ENCODE data around the gene GCN1.

DNA sequence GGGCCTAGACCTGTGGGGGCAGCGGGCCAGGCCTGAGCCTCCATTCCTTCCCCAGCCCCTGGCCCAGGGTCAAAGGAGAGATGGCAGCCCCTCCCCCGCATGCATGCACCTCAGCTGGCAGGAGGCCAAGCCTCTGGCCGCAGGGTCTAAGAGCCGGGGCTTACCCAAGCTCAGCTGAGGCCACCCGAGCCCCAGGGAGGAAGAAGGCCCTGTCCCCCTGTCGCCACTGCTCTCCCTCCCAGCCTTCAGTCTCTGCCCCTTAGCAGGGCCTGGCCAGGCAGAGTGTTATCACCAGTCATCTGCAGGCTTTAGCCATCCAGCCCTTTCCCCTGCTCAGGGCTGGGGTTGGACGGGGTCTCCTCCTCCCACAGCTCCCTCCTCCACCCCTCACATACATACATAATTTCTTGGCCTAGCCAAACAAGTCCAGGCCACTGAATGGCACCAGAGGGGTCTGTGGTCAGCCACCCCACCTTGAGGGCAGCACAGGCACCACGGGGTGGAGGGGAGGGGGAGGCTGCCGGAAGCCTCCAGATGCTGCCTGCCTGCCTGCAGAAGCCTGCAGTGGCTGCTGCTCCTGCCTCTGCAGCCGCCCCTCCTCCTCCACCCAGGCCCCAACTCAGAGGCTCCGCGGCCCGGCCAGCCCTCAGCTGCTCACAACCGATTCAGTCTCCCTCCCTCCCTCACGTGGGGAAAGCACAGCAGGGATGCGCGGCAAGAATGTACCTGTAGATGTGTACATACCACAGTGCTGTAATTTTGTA lies 100.7 kb downstream of the GCN1 start:
- TF ChIP-seq, protein P1, sequence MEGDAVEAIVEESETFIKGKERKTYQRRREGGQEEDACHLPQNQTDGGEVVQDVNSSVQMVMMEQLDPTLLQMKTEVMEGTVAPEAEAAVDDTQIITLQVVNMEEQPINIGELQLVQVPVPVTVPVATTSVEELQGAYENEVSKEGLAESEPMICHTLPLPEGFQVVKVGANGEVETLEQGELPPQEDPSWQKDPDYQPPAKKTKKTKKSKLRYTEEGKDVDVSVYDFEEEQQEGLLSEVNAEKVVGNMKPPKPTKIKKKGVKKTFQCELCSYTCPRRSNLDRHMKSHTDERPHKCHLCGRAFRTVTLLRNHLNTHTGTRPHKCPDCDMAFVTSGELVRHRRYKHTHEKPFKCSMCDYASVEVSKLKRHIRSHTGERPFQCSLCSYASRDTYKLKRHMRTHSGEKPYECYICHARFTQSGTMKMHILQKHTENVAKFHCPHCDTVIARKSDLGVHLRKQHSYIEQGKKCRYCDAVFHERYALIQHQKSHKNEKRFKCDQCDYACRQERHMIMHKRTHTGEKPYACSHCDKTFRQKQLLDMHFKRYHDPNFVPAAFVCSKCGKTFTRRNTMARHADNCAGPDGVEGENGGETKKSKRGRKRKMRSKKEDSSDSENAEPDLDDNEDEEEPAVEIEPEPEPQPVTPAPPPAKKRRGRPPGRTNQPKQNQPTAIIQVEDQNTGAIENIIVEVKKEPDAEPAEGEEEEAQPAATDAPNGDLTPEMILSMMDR (IDR thresholded peaks at IDR 0.05) = no peak
- TF ChIP-seq ESRRA (IDR thresholded peaks at IDR 0.05; ENCODE audit: borderline replicate concordance, low read length) (no peak), HDAC2 (IDR thresholded peaks at IDR 0.05) (no peak), SMC3 (IDR thresholded peaks at IDR 0.05) (no peak), POLR2A (IDR thresholded peaks at IDR 0.05; ENCODE audit: low read length) (no peak), MAZ (IDR thresholded peaks at IDR 0.05; ENCODE audit: borderline replicate concordance, low read depth, low read length) (no peak), SREBF2 (IDR thresholded peaks at IDR 0.05) (no peak)
- TF ChIP-seq, protein P2, sequence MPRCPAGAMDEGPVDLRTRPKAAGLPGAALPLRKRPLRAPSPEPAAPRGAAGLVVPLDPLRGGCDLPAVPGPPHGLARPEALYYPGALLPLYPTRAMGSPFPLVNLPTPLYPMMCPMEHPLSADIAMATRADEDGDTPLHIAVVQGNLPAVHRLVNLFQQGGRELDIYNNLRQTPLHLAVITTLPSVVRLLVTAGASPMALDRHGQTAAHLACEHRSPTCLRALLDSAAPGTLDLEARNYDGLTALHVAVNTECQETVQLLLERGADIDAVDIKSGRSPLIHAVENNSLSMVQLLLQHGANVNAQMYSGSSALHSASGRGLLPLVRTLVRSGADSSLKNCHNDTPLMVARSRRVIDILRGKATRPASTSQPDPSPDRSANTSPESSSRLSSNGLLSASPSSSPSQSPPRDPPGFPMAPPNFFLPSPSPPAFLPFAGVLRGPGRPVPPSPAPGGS (IDR thresholded peaks at IDR 0.05) = no peak
- TF ChIP-seq, protein P3, sequence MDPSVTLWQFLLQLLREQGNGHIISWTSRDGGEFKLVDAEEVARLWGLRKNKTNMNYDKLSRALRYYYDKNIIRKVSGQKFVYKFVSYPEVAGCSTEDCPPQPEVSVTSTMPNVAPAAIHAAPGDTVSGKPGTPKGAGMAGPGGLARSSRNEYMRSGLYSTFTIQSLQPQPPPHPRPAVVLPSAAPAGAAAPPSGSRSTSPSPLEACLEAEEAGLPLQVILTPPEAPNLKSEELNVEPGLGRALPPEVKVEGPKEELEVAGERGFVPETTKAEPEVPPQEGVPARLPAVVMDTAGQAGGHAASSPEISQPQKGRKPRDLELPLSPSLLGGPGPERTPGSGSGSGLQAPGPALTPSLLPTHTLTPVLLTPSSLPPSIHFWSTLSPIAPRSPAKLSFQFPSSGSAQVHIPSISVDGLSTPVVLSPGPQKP (IDR thresholded peaks at IDR 0.05; ENCODE audit: low read depth, low read length) = no peak
